SU-DHL-6 (cell line): Measurements from ENCODE around the gene LRRFIP2.

Experiments
- EZH2phosphoT487 ChIP-seq: fragments of 200-600 bp; sonication (generic), shearing (Covaris generic); conservative IDR thresholded peaks from 2 replicates; pipeline ENCODE4 v1.6.1; 2018; ENCODE audit warnings: mild to moderate bottlenecking, antibody characterized with exemption, low read length, moderate library complexity, mixed read lengths
- TF ChIP-seq, protein P1 (sequence below): fragments of 200-600 bp; sonication (generic); IDR thresholded peaks from one replicate; pipeline ENCODE4 v1.5.1; 2017; ENCODE audit warnings: antibody characterized with exemption, mild to moderate bottlenecking, low read length, moderate library complexity; ENCODE audit not compliant: insufficient read depth, poor library complexity, severe bottlenecking

DNA sequence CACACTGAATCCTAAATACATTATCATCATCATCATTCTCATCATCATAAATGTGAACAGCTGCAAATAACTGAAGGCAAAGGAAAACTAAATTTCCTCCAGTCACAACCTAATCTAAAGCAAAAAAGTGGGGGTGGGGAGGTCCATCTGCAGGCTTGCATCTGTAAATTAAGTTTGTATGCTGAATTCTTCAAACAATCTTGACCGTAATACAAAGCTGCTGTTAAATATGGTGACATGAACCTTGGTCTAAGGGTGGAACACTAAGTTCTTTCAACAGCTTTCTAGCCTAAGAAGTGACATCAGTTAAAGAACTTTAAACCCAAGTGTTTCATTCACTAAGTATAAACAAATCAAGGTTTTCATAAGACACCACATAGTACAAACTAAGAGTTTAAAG, 4.3 kb downstream of the LRRFIP2 start:
- TF ChIP-seq, protein P1, sequence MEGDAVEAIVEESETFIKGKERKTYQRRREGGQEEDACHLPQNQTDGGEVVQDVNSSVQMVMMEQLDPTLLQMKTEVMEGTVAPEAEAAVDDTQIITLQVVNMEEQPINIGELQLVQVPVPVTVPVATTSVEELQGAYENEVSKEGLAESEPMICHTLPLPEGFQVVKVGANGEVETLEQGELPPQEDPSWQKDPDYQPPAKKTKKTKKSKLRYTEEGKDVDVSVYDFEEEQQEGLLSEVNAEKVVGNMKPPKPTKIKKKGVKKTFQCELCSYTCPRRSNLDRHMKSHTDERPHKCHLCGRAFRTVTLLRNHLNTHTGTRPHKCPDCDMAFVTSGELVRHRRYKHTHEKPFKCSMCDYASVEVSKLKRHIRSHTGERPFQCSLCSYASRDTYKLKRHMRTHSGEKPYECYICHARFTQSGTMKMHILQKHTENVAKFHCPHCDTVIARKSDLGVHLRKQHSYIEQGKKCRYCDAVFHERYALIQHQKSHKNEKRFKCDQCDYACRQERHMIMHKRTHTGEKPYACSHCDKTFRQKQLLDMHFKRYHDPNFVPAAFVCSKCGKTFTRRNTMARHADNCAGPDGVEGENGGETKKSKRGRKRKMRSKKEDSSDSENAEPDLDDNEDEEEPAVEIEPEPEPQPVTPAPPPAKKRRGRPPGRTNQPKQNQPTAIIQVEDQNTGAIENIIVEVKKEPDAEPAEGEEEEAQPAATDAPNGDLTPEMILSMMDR: no peak
- TF ChIP-seq EZH2phosphoT487: no peak
